GM19463 (cell line): ENCODE measurements around the gene SUSD3.
A peak's percentile ranks its signal among the peaks of the same experiment; 100 is the strongest.
"Not testable (repeated sequence)": the region's sequence is repeated elsewhere in the genome, so short reads cannot be mapped to it uniquely, and the experiment has no call there.

Experiments used
- ATAC-seq: cut with Tn5 transposase; IDR thresholded peaks from one replicate; pipeline ENCODE4 v1.9.1; 2021; ENCODE audit warnings: mild to moderate bottlenecking, moderate library complexity; ENCODE audit not compliant: unreplicated experiment

SUSD3 gene

GRCh38 chr9:93108291-93109041 lies 50.0 kb downstream of the SUSD3 start:
- ATAC-seq: no peak

DNA sequence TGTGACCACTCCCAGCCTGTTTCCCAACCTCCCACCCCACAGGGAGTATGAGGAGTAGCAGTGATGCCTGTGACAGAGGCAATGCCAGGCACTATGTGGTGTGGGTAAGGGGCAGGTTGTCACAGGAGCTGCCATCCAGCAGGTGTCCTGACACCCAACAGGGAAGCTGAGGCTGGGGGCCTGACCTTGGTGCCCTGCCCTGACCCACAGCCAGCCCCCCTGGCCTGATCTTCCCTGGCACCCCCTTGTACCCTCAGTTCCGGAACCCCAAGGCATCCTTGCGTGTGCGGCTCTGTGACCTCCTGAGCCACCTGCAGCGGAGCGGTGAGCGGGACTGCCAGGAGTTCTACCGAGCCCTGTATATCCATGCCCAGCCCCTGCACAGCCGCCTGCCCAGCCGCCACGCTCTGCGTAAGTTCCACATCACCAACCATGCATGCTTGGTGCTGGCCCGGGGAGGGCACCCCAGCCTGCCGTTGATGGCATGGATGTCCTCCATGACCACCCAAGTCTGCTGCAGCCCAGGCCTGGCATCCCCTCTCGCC lies 51.9 kb downstream of the SUSD3 start:
- ATAC-seq: no peak

DNA sequence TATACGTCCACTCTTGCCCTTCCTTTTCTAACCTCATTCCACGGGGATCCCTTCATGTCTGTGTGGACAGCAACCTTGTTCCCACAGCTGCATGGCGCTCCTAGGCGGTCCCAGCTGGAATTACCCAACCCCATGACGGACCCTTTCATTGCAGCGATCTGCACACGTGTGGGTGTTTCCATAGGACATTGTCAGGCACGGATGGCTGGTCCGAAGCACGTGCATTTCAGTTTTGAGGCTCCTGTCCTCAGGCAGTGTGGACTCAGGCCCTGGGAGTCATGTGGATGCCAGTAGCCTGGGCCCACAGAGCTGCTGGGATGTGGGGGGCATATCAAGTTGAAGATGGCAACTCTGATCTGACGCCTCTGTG lies 52.5 kb downstream of the SUSD3 start:
- ATAC-seq: no peak

GRCh38 chr9:93111371-93112115 lies 53.0 kb downstream of the SUSD3 start:
- no peak for ATAC-seq

DNA sequence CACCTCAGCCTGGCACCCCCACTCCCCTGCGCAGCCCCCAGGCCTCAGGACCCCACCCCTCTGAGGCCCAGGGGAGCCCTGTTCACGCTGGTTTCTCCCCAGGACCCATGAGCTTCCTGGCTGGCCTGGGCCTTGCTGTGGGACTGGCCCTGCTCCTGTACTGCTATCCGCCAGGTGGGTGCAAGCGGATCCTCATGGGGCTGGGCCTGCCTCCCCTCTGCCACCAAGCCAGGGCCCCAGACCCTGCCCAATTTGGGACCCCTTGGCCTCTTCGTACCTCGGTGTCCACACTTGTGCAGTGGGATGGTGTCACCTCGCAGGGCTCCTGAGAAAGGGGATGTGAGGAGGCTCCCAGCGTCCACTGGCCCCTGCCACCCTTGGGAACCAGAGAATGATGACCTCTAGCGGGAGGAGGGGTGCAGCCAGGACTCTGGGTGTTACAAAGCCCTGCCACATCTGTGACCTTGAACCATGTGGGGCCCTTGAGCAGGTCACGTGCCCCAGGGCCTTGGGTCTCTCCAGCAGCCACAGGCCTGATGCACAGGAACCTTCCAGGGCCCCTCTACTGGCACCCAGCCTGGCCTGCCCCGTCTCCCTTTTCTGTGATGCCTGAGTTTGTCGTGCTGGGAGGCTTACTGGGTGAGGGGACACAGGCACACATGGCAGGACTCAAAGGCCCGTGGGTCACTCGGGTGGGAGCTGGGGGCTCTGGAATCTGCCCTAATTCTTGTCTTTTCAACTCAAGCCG lies 53.8 kb downstream of the SUSD3 start:
- no peak for ATAC-seq

- ATAC-seq: no peak
Measured at GRCh38 chr9:93112864-93113389, 54.4 kb downstream of the SUSD3 start.

DNA sequence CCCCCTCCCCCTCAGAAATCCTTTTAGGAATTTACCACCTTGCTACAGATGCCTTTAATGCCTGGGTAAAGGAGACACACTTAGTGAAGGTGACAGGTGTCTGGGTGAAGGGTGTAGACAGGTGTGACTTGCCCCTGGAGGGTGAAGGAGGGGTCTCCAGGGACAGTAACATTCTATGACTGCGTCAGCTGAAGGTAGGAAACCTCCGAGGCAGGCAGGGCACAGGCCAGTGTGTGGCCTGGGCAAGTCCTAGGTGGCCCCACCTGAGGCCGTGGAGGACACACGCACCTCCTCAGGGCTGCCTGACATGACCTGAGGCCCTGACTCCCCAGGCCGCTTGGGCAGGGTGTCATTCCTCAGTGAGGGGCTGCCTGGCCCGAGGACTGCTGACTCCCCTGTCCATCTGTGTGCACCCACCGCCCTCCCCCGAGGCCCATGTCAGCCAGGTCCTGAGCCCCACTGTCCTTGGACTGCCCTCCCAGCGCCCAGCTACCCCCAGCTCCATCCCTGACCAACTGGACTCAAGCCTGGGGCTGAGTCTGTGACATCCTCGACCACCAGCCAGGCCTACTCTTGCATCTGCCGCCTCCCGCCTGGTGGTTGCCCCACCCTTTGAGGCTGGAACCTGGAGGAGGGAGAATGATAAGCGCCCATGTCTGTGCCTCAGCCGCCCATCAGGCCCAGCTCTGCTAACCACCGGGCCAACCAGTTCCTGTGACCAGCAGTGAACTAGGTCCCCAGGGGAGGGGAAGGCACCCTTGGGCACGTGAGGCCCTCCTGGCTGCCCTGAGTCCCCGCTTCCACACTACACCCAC lies 55.9 kb downstream of the SUSD3 start:
- no peak for ATAC-seq

GRCh38 chr9:93114984-93115335 lies 56.5 kb downstream of the SUSD3 start:
- no peak for ATAC-seq

DNA sequence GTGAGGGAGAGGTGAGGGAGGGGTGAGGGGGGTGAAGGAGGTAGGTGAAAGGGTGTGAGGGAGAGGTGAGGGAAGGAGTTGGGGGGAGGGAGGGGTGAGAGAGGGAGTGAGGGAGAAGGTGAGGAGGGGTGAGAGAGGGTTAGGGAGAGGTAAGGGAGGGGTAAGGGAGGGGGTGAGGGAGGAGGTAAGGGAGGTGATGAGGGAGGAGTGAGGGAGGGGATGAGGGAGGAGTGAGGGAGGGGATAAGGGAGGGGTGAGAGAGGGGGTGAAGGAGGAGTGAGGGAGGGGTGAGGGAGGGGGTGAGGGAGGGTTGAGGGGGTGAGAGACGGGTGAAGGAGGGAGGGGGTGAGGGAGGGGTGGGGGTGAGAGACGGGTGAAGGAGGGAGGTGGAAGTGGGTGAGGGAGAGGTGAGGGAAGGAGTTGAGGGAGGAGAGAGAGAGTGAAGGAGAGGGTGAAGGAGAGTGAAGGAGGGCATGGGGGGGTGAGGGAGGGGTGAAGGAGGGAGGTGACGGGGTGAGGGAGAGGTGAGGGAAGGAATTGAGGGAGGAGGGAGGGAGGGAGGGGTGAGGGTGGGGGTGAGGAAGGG lies 57.1 kb downstream of the SUSD3 start:
- no peak for ATAC-seq

DNA sequence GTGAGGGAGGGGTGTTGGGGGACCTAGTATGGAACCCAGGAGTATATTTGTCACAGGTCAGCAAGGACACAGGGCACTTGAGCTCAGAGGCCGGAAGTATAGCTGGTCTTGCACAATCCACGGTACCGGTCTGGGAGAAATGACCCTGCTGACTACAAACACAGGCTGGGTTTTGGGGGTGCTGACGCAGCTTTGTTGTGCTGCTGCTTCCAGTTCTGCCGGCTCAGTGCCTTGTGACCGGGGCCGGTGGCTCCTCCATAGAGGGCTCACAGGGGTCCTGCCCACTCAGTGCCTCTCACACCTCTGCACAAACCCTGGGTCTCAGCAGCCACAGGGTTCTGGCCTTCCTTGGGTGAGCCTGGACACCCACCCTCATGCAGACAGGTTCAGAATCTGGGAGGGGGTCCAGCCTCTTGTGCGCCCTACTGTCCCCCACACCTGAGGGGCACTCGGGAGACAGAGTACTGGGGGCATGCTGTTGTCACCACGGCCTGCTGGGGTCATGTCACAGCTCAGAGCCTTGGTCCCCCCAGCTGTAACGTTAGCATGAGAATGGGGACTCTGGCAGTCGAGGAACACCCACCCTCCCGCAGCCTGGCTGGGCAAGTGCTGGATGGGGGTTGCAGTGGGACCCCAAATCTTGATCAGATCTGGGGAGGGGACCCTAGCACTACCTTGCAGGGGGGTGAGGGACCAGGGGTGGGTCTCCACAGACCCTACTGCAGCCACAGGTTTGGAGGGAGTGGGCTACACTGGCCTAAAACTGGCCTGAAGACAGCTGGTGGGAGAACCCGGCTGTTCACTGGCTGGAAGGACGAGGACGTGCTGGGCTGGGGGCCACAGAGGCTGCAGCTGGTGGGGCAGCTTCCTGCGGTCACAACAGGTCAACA lies 57.8 kb downstream of the SUSD3 start:
- ATAC-seq: no peak

GRCh38 chr9:93117521-93117920 lies 59.0 kb downstream of the SUSD3 start:
- not testable (repeated sequence) for ATAC-seq

GRCh38 chr9:93117924-93118862 lies 59.7 kb downstream of the SUSD3 start:
- no peak for ATAC-seq

GRCh38 chr9:93118863-93119702 lies 60.6 kb downstream of the SUSD3 start:
- no peak for ATAC-seq

GRCh38 chr9:93119703-93119952 lies 61.1 kb downstream of the SUSD3 start:
- ATAC-seq: no peak

- peak; percentile 90 for ATAC-seq
Measured at GRCh38 chr9:93119953-93120845, 61.7 kb downstream of the SUSD3 start.

DNA sequence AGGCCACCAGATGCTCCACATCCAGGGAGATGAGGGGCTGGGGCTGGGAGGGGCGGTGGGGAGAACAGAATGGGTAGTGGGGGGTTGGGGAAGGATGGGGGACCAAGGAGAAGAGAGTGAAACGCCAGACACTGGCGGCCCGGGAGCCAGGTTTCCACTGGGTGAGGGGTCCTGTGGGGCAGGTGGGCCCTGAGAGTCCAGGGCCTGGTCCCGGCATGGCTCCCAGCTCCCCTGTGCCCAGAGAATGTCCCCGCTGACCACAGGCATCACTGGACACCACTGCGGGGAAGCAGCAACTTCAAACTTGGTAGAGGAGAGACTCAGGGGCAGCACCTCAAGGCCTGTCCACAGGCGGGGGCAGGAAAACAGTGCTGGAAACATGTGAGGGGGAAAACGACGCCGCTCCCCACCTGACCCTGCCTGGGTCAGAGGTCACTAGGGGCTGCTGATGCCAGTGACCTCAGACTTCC lies 62.4 kb downstream of the SUSD3 start:
- no peak for ATAC-seq
